GM15510 (cell line): ENCODE data around the gene MCM9.

Experiments
- POLR2A ChIP-seq: IDR thresholded peaks from 3 replicates; pipeline ENCODE4 v1.6.1; 2011; ENCODE audit warnings: borderline replicate concordance; ENCODE audit not compliant: insufficient read length; ENCODE audit errors: extremely low read depth

Gene MCM9

GRCh38 chr6:118780668-118781067 lies 154.3 kb downstream of the MCM9 start:
- no peak for TF ChIP-seq POLR2A

DNA sequence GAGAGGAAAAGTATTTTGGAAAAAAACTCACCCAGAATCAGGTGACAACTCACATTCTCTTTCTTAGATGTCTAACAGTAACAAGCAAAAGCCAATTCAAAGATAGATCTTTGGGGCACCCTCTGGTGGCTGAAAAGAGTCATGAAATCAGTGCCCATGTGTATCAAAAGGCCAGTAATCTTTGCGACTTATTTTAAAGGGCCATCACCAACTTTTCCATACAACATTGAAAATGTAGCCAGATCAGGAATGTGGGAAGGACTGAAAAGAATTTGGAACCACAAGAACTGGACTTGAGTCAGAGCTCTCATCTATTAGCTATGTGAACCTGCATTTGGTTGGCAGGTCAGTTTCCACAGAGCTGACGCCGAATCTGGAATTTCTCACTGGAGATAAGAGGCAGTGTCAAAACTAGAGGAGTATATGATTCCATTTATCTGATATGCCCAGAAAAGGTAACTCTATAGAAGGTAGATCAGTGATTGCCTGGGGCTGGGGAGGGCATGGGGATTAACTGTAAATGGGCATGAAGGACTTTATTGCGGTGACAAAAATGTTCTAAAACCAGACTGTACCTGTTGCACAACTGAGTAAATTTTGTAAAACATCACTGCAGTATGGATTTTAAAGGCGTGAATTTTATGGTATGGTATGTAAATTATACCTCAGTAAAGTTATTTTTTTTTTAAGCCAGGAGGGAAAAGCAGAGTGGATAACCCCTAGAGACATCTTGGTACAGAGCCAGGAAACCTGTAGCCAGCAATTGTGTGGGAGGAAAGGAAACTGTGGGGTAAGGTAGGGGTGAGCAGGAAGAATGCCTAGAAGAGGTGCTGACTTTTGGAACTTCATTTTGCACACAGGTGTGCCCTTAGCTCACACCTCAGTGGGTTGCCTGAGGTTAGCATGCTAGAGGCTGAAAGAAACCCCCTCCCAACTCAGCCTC lies 158.1 kb downstream of the MCM9 start:
- TF ChIP-seq POLR2A, result no peak

DNA sequence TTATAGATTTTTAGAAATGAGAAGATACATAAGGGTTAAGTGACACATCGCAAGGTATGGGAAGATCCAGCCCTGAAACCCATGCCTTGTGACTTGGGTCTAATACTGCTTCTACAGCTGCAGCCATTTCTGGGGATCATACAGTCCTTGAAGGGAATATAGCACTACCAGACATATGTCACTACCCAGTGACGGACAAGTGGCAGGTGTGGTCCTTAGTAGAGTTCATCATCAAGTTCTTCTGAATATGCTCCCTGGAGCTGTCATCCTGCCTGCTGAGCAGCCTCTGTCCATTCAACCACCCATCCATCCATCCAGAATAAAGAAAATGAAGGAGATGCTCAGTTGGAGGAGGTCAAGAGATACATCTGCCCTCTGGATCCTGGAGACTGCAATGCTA lies 159.6 kb downstream of the MCM9 start:
- TF ChIP-seq POLR2A, result no peak

DNA sequence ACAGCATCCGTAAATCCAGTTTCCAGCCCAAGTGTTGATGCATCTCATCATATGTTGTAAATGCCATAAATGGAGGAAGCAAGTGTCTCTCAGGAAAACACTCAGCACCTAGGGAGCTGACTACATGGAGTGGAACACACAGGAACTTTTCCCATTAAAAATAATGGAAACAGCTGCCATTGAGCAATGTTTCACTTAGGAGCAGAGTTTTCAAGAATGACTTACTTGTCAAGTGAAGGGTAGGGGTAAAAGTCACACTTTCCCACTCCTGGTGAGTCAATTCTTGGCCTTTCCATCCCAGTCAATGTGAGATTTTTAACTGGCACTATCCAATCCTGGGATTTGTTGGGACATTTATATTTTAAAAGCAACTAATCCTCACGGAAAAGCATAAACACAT lies 160.4 kb downstream of the MCM9 start:
- TF ChIP-seq POLR2A, result no peak

GRCh38 chr6:118772886-118773285 lies 162.1 kb downstream of the MCM9 start:
- TF ChIP-seq POLR2A, result no peak

GRCh38 chr6:118771253-118771652 lies 163.7 kb downstream of the MCM9 start:
- no peak for TF ChIP-seq POLR2A

GRCh38 chr6:118770835-118771234 lies 164.1 kb downstream of the MCM9 start:
- TF ChIP-seq POLR2A, result no peak

GRCh38 chr6:118770112-118770788 lies 164.7 kb downstream of the MCM9 start:
- TF ChIP-seq POLR2A, result no peak

DNA sequence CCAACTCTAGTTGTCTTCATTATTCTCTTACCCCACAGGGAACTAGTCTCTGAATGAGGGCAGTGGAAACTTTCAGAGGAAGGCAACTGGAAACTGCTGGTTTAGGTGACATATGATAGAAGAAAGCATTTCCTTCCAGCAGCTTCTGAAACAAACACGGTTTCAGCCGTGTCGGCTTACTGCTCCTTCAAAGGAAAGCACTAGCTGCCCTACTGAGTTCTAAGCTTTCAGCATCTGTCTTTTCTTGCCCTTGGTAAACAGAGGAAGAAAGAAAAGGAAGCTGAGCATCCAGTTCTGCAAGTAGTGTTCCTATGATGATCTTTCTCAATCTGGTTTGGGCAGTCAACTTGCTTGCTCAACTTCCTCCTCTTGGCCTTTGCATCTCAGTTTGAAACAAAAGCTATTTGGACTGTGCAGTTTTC lies 166.0 kb downstream of the MCM9 start:
- no peak for TF ChIP-seq POLR2A

DNA sequence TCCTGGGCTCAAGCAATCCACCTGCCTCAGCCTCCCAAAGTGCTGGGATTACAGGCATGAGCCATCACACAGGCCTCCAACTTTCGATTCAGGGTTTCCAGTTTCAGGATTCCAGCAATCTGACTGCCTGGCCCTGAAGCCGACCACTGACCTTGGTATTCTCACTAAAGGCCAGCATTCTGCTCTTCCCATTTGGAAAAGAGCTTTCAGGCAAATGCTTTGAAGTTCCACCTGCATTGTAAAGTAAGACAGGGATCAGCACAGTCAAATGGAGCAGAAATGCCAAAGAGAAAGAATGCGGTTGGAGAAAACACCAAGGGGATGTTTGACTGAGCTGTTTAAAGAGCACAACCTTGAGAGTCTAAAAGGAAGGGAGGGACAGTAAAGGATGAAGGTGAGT lies 166.5 kb downstream of the MCM9 start:
- TF ChIP-seq POLR2A, result no peak

- no peak for TF ChIP-seq POLR2A
These were observed 170.2 kb downstream of the MCM9 start for GRCh38 chr6:118764766-118765165.
